ENCODE data around the gene ZNF438.

- TF ChIP-seq CTCF (IDR thresholded peaks at IDR 0.05): no peak
- no peak for TF ChIP-seq POLR2A (IDR thresholded peaks at IDR 0.05)
These were observed 213.5 kb downstream of the ZNF438 start for GRCh38 chr10:30818010-30818660.
